GM19463 (cell line): ENCODE results near the gene TGDS.

Experiments
- ATAC-seq: cut with Tn5 transposase; IDR thresholded peaks from one replicate; pipeline ENCODE4 v1.9.1; 2021; ENCODE audit warnings: mild to moderate bottlenecking, moderate library complexity; ENCODE audit not compliant: unreplicated experiment

TGDS gene

DNA sequence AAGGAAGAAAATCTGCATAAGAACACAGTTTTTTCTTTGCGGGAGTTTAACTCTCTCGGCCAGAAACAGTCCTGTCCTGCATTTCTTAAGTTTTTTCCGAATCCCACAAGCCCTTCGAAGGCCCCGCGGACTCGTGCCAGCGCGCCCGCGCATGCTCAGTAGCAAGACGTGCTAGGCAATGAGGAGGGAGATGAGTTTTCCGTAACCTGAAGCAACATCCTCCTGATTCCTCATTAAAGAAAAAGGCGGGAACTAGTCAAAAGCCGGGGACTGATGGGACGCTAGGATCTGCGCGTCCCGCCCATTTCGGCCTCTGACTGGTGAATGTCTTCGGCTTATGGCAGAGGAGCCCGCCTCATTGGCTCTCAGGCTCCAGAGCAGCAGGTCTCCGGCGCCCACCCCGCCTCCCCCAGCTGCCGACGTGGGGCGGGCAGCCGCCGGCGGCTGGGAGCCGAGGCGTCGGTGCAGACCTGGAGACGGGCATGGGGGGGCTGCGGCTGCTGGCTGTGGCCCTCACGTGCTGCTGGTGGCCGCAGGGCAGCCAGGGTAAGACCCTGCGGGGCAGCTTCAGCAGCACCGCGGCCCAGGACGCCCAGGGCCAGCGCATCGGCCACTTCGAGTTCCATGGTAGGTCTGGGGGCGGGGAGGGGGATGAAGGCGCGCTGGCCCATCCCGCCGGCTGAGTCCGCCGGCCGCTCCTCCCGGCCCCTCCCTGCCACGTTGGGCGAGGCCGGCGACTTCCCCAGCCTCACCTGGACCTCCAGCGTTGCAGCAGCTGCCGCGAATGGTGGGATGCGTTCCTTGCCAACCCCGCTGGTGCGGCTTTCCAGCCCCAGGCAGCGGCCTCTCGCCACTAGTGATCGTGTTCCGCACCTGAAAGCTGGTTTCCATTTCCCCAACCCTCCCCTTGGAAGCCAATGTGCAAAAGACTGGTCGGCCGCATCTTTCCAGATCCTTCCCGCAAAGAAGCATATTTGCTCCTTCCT, 5.8 kb upstream of the TGDS start, which contains the start of gene GPR180:
Gene GPR180, plus strand, starts transcription at position 412 of the 986 bp plus-strand sequence. Its CDS starts 71 bp downstream, at position 483.
- peak; percentile 99 for ATAC-seq

GRCh38 chr13:94599877-94600276, 3.9 kb upstream of the TGDS start:
- ATAC-seq, result no peak

DNA sequence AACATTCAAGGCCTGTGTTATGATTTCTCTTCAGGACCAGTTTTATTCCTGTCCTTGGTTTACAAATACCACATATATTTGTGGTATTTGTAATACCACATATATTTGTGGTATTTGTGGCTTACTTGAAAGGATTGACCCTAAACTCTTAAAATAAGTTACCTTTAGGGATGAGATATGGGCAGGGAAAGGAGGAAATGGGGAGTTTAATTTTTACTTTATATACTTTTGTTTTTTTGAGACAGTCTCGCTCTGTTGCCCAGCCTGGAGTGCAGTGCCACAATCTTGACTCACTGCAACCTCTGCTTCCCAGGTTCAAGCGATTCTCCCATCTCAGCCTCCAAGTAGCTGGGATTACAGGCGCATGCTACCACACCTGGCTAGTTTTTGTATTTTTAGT, 2.3 kb upstream of the TGDS start:
- no peak for ATAC-seq

DNA sequence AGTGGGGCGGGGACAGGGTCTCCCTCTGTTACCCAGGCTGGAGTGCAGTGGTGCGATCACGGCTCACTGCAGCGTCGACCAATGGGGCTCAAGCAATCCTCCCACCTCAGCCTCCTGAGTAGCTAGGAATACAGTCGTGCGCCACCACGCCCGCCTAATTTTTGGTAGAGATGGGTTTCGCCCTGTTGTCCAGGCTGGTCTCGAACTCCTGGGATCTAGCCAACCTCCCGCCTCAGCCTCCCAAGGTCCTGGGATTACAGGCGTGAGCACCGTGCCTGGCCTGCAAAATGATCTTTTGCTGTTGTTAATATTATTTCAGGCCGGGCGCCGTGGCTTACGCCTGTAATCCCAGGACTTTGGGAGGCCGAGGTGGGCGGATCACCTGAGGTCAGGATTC, 621 bp upstream of the TGDS start:
- no peak for ATAC-seq

GRCh38 chr13:94595001-94595949, 677 bp downstream of the TGDS start:
- ATAC-seq, result peak; percentile 45

DNA sequence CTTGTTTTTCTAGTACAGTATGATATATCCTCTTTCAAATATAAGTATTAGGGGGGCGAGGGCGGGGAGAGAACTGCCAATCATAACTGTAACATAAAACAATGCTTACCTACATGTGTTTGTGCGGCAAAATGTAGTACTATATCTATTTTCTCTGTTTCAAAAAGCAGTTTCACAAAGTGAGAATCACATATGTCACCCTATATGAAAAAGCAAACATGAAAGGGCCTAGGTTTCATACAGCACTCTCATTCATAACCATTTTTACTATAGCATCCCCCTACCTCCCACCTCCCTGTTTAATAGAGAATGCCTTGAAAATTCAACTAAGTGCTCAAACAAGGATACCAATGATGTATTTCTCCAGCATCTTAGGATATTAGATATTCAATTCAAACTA, 5.2 kb downstream of the TGDS start:
- ATAC-seq, result no peak

DNA sequence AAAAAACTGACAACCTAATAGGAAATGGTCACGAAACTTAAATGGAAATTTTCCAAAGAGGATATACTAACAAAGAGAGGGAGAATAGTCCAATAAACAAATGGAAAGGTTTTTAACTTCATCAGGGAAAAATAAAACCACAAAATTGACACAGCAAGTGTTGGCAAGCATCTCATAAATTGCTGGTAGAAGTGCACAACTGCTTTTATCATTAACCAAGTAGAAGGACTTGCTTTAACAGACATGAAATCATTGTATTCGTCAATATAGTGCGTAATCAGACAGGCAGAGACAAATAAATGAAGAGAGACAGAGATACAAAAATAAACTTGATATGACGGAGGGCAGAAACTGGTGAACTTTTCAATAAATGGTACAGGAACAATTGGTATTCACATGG, 7.4 kb downstream of the TGDS start:
- ATAC-seq, result no peak

DNA sequence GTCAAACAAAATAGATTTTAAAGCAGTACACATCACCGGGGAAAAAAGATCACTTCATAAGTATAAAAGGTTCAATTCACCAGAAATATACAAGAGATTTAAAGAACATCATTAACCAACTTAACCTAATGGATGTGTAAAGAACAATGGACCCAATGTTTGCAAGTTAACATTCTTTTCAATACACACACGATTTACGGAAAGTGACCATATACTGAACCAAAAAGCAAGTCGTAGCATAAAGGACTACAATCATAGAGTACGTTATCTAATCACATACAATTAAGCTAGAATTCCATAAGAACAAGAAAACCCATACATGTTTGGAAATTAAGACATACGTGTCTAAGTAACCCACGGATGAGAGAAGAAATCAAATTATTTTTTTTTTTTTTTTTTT, 9.6 kb downstream of the TGDS start:
- no peak for ATAC-seq

DNA sequence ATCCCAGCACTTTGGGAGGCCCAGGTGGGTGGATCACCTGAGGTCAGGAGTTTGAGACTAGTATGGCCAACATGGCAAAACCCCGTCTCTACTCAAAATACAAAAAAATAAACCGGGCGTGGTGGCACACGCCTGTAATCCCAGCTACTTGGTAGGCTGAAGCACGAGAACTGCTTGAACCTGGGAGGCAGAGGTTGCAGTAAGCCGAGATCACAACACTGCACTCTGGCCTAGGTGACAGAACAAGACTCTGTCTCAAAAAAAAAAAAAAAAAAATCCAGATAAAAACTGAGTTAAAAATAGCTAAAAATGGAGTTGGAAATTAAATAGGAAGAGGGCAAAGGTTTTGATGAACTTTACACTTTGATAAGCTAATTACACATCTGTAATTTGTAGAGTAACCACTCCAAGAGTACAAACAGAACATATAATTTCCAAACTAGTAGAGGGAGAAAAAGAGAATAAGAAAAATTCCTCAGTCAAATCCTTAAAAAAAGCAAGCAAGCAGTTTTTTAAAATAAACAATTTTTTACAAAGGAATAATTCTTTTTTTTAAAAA, 10.3 kb downstream of the TGDS start:
- no peak for ATAC-seq

DNA sequence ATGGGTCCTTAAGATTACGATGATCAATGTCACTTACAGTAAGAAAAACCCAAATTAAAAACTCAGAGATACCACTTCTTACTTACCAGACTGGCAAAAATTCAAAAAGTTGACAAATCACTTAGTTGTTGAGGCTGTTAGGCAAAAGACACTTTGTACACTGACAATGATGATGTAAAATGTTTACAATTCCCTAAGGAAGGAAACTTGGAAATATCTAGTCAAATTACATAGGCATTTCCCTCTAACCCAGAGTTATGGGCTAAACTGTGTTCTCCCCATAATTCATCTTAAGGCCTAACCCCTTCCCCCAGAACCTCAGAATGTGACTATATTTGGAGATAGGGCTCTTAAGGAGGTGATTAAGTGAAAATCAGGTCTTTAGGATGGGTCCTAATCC, 12.0 kb downstream of the TGDS start:
- no peak for ATAC-seq

GRCh38 chr13:94579063-94579462, 16.9 kb downstream of the TGDS start:
- ATAC-seq, result no peak

GRCh38 chr13:94569615-94570014, 26.3 kb downstream of the TGDS start:
- ATAC-seq, result no peak

DNA sequence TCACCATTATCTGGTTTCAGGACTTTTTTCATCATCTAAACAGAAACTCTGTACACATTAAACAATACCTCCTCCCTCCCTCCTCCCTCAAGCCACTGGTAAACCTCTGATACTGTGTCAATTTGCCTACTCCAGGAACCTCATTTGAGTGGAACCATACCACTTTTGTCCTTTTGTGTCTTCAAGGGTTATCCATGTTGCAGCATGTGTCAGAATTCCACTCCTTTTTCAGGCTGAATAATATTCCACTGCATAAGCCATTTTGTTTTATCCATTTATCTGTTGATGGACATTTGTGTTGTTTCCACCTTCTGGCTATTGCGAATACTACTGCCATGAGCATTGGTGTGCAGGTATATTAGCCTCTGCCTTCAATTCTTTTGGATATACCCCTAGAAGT, 27.5 kb downstream of the TGDS start:
- no peak for ATAC-seq

- no peak for ATAC-seq
Measured at GRCh38 chr13:94567581-94567980, 28.4 kb downstream of the TGDS start.

DNA sequence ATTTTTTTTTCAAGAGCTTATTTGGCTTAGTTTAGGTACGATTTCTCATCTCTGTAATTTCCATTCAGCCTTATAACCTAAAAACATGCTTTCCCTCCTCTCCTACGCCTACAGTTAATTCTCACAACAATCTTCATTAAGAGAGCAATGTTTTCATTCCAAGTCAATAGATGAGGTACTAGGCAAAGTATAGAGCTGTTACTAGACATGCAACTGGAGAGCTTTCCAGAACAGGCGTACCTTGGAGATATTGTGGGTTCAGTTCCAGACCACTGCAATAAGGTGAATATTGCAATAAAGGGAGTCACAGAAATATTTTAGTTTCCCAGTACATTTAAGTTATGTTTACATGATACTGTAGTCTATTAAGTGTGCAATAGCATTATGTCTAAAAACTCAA, 34.8 kb downstream of the TGDS start:
- ATAC-seq, result no peak

GRCh38 chr13:94560116-94560515, 35.8 kb downstream of the TGDS start:
- ATAC-seq, result no peak

- no peak for ATAC-seq
Measured at GRCh38 chr13:94559222-94559795, 36.6 kb downstream of the TGDS start.

DNA sequence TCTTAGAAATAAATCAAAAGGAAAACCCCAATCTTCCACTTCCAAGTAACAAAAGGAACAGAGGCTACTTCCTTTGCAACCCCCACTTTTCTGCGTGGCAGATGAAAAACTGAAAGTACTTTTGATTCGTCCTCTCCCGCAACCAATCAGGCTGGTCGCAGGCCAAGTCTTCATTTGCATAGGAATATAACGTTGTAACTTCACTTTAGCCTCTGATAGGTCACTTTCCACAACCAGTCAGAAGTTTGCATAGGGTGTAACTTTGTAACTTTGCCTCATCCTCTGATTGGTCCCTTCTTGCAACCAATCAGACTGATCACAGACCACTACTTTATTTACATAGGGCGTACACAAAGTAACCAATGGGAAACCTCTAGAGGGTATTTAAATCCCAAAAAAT, 37.2 kb downstream of the TGDS start:
- no peak for ATAC-seq

- no peak for ATAC-seq
Measured at GRCh38 chr13:94557684-94558235, 38.2 kb downstream of the TGDS start.

DNA sequence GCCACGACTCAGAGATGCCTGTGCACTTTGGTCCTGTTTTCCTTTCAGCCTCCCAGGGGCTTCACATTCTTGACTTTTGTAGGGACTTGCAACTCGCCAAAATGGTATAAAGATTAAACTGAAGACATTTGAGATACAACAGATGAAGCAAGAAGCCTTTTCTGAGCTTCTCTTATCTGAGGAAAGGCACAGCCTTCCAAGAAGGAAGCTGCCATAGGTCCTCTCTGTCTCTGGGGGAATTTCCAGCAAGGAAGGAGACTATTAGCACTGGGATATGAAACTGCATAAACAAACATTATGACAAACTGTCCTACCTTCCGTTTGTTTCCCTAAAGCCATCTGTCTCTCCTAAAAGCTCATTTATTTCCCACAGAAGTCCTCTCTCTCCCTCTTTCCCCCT, 39.3 kb downstream of the TGDS start:
- no peak for ATAC-seq

- no peak for ATAC-seq
Measured at GRCh38 chr13:94556041-94556440, 39.9 kb downstream of the TGDS start.
